PC-3 (cell line): ENCODE data around the gene MFAP2. TPM values are rescaled to one million over a fixed set of nuclear protein-coding genes. Genes with fewer than 3 reads are reported as not detected.

Source experiments
- ATAC-seq: fragments of 200-7000 bp; cut with Tn5 transposase; 2 replicates; pipeline ENCODE4 v1.9.1; 2020; ENCODE audit warnings: mild to moderate bottlenecking, moderate library complexity
- BruUV-seq: library from RNA; stranded (reverse); fragments of 400-500 nt; replicated peaks from 2 replicates; lab custom pipeline; 2021; lab: Mats Ljungman, UMichigan
- CTCF ChIA-PET: fragments of 300-600 bp; sonication (Branson Sonifier 250); formaldehyde crosslinking; loops from one replicate; lab custom pipeline; 2022; ENCODE audit warnings: antibody characterized with exemption; lab: Charles Lee
- POLR2A ChIA-PET: fragments of 300-600 bp; sonication (Branson Sonifier 250); formaldehyde crosslinking; loops from one replicate; lab custom pipeline; 2022; ENCODE audit warnings: antibody characterized with exemption; ENCODE audit not compliant: unreplicated experiment; lab: Charles Lee
- DNase-seq: peaks from one replicate; pipeline ENCODE4 v3.0.0-alpha.2; 2015
- H2AFZ ChIP-seq: fragments of 300-600 bp; sonication (generic); 2 replicates; pipeline ENCODE4 v1.6.0; 2016; ENCODE audit warnings: antibody characterized with exemption, low read length
- H3F3A ChIP-seq: fragments of 300-600 bp; sonication (generic); one replicate; pipeline ENCODE4 v1.6.0; 2017; ENCODE audit warnings: antibody characterized with exemption, low read length, control low read depth, mild to moderate bottlenecking; ENCODE audit not compliant: unreplicated experiment
- H3K27ac ChIP-seq: fragments of 300-600 bp; sonication (generic); 2 replicates; pipeline ENCODE4 v1.5.1; 2016; ENCODE audit warnings: mild to moderate bottlenecking, low read length
- H3K27me3 ChIP-seq: fragments of 300-600 bp; sonication (generic); 2 replicates; pipeline ENCODE4 v1.6.1; 2016; ENCODE audit warnings: low read length, mixed read lengths
- H3K36me3 ChIP-seq: fragments of 300-600 bp; sonication (generic); 2 replicates; pipeline ENCODE4 v1.6.1; 2016; ENCODE audit warnings: low read depth, mixed run types, low read length, mixed read lengths
- H3K4me1 ChIP-seq: fragments of 300-600 bp; sonication (generic); 2 replicates; pipeline ENCODE4 v1.5.1; 2016; ENCODE audit warnings: low read length; ENCODE audit not compliant: insufficient read depth
- H3K4me2 ChIP-seq: fragments of 300-600 bp; sonication (generic); 2 replicates; pipeline ENCODE4 v1.6.0; 2016; ENCODE audit warnings: low read length
- H3K4me3 ChIP-seq: fragments of 300-600 bp; sonication (generic); 2 replicates; pipeline ENCODE4 v1.5.1; 2016; ENCODE audit warnings: mild to moderate bottlenecking, low read length, mixed read lengths
- H3K79me2 ChIP-seq: fragments of 300-600 bp; sonication (generic); 2 replicates; pipeline ENCODE4 v1.6.1; 2017; ENCODE audit warnings: low read length, mixed read lengths
- H3K9ac ChIP-seq: fragments of 300-600 bp; sonication (generic); 2 replicates; pipeline ENCODE4 v1.6.0; 2016; ENCODE audit warnings: mild to moderate bottlenecking, low read length
- H3K9me2 ChIP-seq: fragments of 300-600 bp; sonication (generic); replicated peaks from 2 replicates; pipeline ENCODE4 v1.6.1; 2016; ENCODE audit warnings: mixed run types, low read length, mixed read lengths
- H3K9me3 ChIP-seq: fragments of 300-600 bp; sonication (generic); 2 replicates; pipeline ENCODE4 v1.6.1; 2016; ENCODE audit warnings: low read length, mixed read lengths
- H4K20me1 ChIP-seq: fragments of 300-600 bp; sonication (generic); 2 replicates; pipeline ENCODE4 v1.6.1; 2016; ENCODE audit warnings: low read length, mixed read lengths
- EZH2 ChIP-seq: fragments of 300-600 bp; sonication (generic); IDR thresholded peaks from one replicate; pipeline ENCODE4 v1.6.1; 2017; ENCODE audit warnings: antibody characterized with exemption, mild to moderate bottlenecking, low read length; ENCODE audit not compliant: unreplicated experiment
- EZH2phosphoT487 ChIP-seq: fragments of 300-600 bp; sonication (generic); IDR thresholded peaks from 2 replicates; pipeline ENCODE4 v1.6.1; 2018; ENCODE audit warnings: mild to moderate bottlenecking, antibody characterized with exemption, low read length, borderline replicate concordance
- intact Hi-C: fragments of 100-400 bp; cut with micrococcal nuclease; formaldehyde crosslinking; loops from 2 replicates; pipeline ENCODE4 v1.9.0; 2023
- total RNA-seq: library from RNA; depleted of rRNA; stranded (reverse); fragments of >200 nt; gene quantifications from 2 replicates; pipeline ENCODE4 v1.2.3, GENCODE V29; 2014
- TF ChIP-seq, protein P1 (sequence below): fragments of 300-600 bp; sonication (generic); conservative IDR thresholded peaks from 2 replicates; pipeline ENCODE4 v1.5.1; 2017; ENCODE audit warnings: antibody characterized with exemption, low read depth, mild to moderate bottlenecking, low read length

The MFAP2 gene
- total RNA-seq, 1 experiment from 2014 or later = 1.8 TPM

- Histone ChIP-seq H2AFZ (no peak overlapping the region), H4K20me1 (no peaks in the 10 kb centered on the region), H3K9me3 (no peaks in the 10 kb centered on the region), H3K27ac (no peak overlapping the region), H3K27me3 (no peaks in the 10 kb centered on the region), H3K4me2 (no peak overlapping the region), H3K36me3 (peaks cover 5% of the 10 kb centered on the region), H3K9ac (no peak overlapping the region), H3K79me2 (no peaks in the 10 kb centered on the region), H3K4me3 (no peak overlapping the region), H3F3A (no peaks in the 10 kb centered on the region), H3K9me2 (no peaks in the 10 kb centered on the region), H3K4me1 (peaks cover 9% of the 10 kb centered on the region; the same call in 1 of the 2 replicates)
- TF ChIP-seq EZH2phosphoT487 (no peak), EZH2 (no peak)
- TF ChIP-seq, protein P1, sequence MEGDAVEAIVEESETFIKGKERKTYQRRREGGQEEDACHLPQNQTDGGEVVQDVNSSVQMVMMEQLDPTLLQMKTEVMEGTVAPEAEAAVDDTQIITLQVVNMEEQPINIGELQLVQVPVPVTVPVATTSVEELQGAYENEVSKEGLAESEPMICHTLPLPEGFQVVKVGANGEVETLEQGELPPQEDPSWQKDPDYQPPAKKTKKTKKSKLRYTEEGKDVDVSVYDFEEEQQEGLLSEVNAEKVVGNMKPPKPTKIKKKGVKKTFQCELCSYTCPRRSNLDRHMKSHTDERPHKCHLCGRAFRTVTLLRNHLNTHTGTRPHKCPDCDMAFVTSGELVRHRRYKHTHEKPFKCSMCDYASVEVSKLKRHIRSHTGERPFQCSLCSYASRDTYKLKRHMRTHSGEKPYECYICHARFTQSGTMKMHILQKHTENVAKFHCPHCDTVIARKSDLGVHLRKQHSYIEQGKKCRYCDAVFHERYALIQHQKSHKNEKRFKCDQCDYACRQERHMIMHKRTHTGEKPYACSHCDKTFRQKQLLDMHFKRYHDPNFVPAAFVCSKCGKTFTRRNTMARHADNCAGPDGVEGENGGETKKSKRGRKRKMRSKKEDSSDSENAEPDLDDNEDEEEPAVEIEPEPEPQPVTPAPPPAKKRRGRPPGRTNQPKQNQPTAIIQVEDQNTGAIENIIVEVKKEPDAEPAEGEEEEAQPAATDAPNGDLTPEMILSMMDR = no peak
- no peak for ATAC-seq
- POLR2A ChIA-PET = no interaction called here
- CTCF ChIA-PET = no interaction called here
- intact Hi-C loops = no loop called here
- no peak for DNase-seq
- BruUV-seq = no TSS peak
Observed at GRCh38 chr1:16996845-16997244, 16.4 kb upstream of the MFAP2 start.

GRCh38 chr1:16993521-16994038, 13.2 kb upstream of the MFAP2 start:
- no peak overlapping the region for H3K27ac ChIP-seq
- H3K4me3 ChIP-seq = no peak overlapping the region
- no peak overlapping the region for H3K4me2 ChIP-seq
- H3K9me2 ChIP-seq = no peaks in the 10 kb centered on the region
- TF ChIP-seq EZH2phosphoT487 (no peak), EZH2 (no peak)
- H3F3A ChIP-seq = no peaks in the 10 kb centered on the region
- ChIA-PET POLR2A (no interaction called here), CTCF (no interaction called here)
- H3K79me2 ChIP-seq = no peaks in the 10 kb centered on the region
- H3K36me3 ChIP-seq = no peaks in the 10 kb centered on the region
- BruUV-seq = no TSS peak
- H4K20me1 ChIP-seq = no peaks in the 10 kb centered on the region
- peaks cover 5% of the 10 kb centered on the region; the same call in 1 of the 2 replicates for H3K4me1 ChIP-seq
- no peak for ATAC-seq
- no peak overlapping the region for H2AFZ ChIP-seq
- no peak for DNase-seq
- H3K9me3 ChIP-seq = no peaks in the 10 kb centered on the region
- H3K27me3 ChIP-seq = no peaks in the 10 kb centered on the region
- intact Hi-C loops = no loop called here
- no peak overlapping the region for H3K9ac ChIP-seq

DNA sequence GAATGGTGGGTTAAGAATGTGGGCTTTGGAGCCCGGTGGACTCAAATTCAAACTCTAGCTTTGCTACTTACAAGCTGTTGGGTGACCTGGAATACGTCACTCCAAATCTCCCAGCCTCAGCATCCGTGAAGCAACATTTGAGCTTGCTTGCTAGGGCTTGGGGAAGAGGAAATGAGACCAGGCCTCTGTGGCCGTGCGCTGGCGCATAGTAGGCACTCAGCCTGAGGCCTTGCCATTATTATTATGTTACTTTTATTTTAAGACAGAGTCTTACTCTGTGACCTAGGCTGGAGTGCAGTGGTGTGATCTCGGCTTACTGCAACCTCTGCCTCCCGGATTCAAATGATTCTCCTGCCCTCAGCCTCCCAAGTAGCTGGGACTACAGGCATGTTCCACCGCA, 12.3 kb upstream of the MFAP2 start:
- Histone ChIP-seq H3K27me3 (no peaks in the 10 kb centered on the region), H3K9me3 (no peaks in the 10 kb centered on the region), H3K27ac (no peak overlapping the region), H3K9ac (no peak overlapping the region), H3K4me1 (no peaks in the 10 kb centered on the region), H3F3A (no peaks in the 10 kb centered on the region), H2AFZ (no peak overlapping the region), H4K20me1 (no peaks in the 10 kb centered on the region), H3K9me2 (no peaks in the 10 kb centered on the region), H3K36me3 (no peaks in the 10 kb centered on the region), H3K4me2 (no peak overlapping the region), H3K79me2 (no peaks in the 10 kb centered on the region), H3K4me3 (no peak overlapping the region)
- no peak for DNase-seq
- no peak for TF ChIP-seq EZH2phosphoT487
- TF ChIP-seq, protein P1 = no peak
- TF ChIP-seq EZH2 = no peak
- ATAC-seq = no peak
- BruUV-seq = no TSS peak
- ChIA-PET POLR2A (no interaction called here), CTCF (no interaction called here)
- intact Hi-C loops = no loop called here
